ENCODE results near the gene AMIGO1.

AMIGO1 gene

GRCh38 chr1:109466452-109467300, 42.9 kb downstream of the AMIGO1 start, which contains the start of gene SYPL2:
Gene SYPL2, plus strand, starts transcription at chr1:109466546. Its CDS starts 298 bp downstream, at chr1:109466844.
- no peak within 1 kb of the TSS for H2AFZ ChIP-seq (ENCODE audit: low read depth, low read length)
- H4K20me1 ChIP-seq (ENCODE audit: insufficient read depth, low read length) = no peaks in the 10 kb centered on the region
- no peak within 1 kb of the TSS for H3K27ac ChIP-seq (ENCODE audit: low read length)
- no peak within 1 kb of the TSS for H3K4me3 ChIP-seq (ENCODE audit: low read depth in 1 of 2, low read length in 2 of 2)
- no peak for ATAC-seq (ENCODE audit: insufficient read depth, low read depth)
- TF ChIP-seq EZH2 (IDR thresholded peaks at IDR 0.05; ENCODE audit: borderline replicate concordance, low read depth, low read length, severe bottlenecking) (no peak), CTCF (IDR thresholded peaks at IDR 0.05; ENCODE audit: borderline replicate concordance, extremely low read depth, low read length, poor library complexity, severe bottlenecking) (no peak)
- no peaks in the 10 kb centered on the region for H3K79me2 ChIP-seq (ENCODE audit: insufficient read depth, low read length)
- H3K36me3 ChIP-seq (ENCODE audit: insufficient read depth, low read length) = no peaks in the 10 kb centered on the region
- no peak within 1 kb of the TSS for H3K4me2 ChIP-seq (ENCODE audit: insufficient read depth, low read length)
- no peaks in the 10 kb centered on the region for H3K9me3 ChIP-seq (ENCODE audit: insufficient read depth, low read length, severe bottlenecking)
- no peak within 1 kb of the TSS for H3K9ac ChIP-seq (ENCODE audit: low read depth, low read length)
- DNase-seq = no peak
- no peaks in the 10 kb centered on the region for H3K4me1 ChIP-seq (ENCODE audit: insufficient read depth, low read length)
- peaks cover 16% of the 10 kb centered on the region for H3K27me3 ChIP-seq (ENCODE audit: insufficient read depth, low read length, poor library complexity)

GRCh38 chr1:109466125-109466451, 43.4 kb downstream of the AMIGO1 start:
- Histone ChIP-seq H3K4me3 (ENCODE audit: low read depth in 1 of 2, low read length in 2 of 2) (no peak overlapping the region), H3K4me1 (ENCODE audit: insufficient read depth, low read length) (no peaks in the 10 kb centered on the region), H3K9ac (ENCODE audit: low read depth, low read length) (no peak overlapping the region), H3K36me3 (ENCODE audit: insufficient read depth, low read length) (no peaks in the 10 kb centered on the region), H4K20me1 (ENCODE audit: insufficient read depth, low read length) (no peaks in the 10 kb centered on the region), H2AFZ (ENCODE audit: low read depth, low read length) (no peak overlapping the region), H3K4me2 (ENCODE audit: insufficient read depth, low read length) (no peak overlapping the region), H3K27ac (ENCODE audit: low read length) (no peak overlapping the region), H3K27me3 (ENCODE audit: insufficient read depth, low read length, poor library complexity) (peaks cover 16% of the 10 kb centered on the region), H3K9me3 (ENCODE audit: insufficient read depth, low read length, severe bottlenecking) (no peaks in the 10 kb centered on the region), H3K79me2 (ENCODE audit: insufficient read depth, low read length) (no peaks in the 10 kb centered on the region)
- DNase-seq (no peak), ATAC-seq (ENCODE audit: insufficient read depth, low read depth) (no peak)
- TF ChIP-seq EZH2 (IDR thresholded peaks at IDR 0.05; ENCODE audit: borderline replicate concordance, low read depth, low read length, severe bottlenecking) (no peak), CTCF (IDR thresholded peaks at IDR 0.05; ENCODE audit: borderline replicate concordance, extremely low read depth, low read length, poor library complexity, severe bottlenecking) (no peak)

- TF ChIP-seq EZH2 (IDR thresholded peaks at IDR 0.05; ENCODE audit: borderline replicate concordance, low read depth, low read length, severe bottlenecking) = no peak
- TF ChIP-seq CTCF (IDR thresholded peaks at IDR 0.05; ENCODE audit: borderline replicate concordance, extremely low read depth, low read length, poor library complexity, severe bottlenecking) = no peak
- ATAC-seq (ENCODE audit: insufficient read depth, low read depth) (no peak), DNase-seq (no peak)
- Histone ChIP-seq H3K4me2 (ENCODE audit: insufficient read depth, low read length) (no peak overlapping the region), H2AFZ (ENCODE audit: low read depth, low read length) (no peak overlapping the region), H3K36me3 (ENCODE audit: insufficient read depth, low read length) (no peaks in the 10 kb centered on the region), H3K79me2 (ENCODE audit: insufficient read depth, low read length) (no peaks in the 10 kb centered on the region), H3K4me1 (ENCODE audit: insufficient read depth, low read length) (no peaks in the 10 kb centered on the region), H3K27me3 (ENCODE audit: insufficient read depth, low read length, poor library complexity) (peaks cover 2% of the 10 kb centered on the region), H3K9me3 (ENCODE audit: insufficient read depth, low read length, severe bottlenecking) (peaks cover 18% of the 10 kb centered on the region), H4K20me1 (ENCODE audit: insufficient read depth, low read length) (no peaks in the 10 kb centered on the region), H3K9ac (ENCODE audit: low read depth, low read length) (no peak overlapping the region), H3K27ac (ENCODE audit: low read length) (no peak overlapping the region), H3K4me3 (ENCODE audit: low read depth in 1 of 2, low read length in 2 of 2) (no peak overlapping the region)
Observed at GRCh38 chr1:109457819-109458218, 51.7 kb downstream of the AMIGO1 start.
